Amniotic epithelial cell (primary cell): ENCODE measurements around the gene UGT1A6.

Experiments
- DNase-seq: peaks from one replicate; pipeline ENCODE4 v3.0.0-alpha.2; 2010; ENCODE audit warnings: low read depth

UGT1A6 gene

GRCh38 chr2:233802132-233802815 lies 109.6 kb downstream of the UGT1A6 start:
- no peak for DNase-seq

- no peak for DNase-seq
Measured at GRCh38 chr2:233803292-233803911, 110.7 kb downstream of the UGT1A6 start.

- DNase-seq, result no peak
Measured at GRCh38 chr2:233803994-233804393, 111.3 kb downstream of the UGT1A6 start.

GRCh38 chr2:233807215-233807865 lies 114.7 kb downstream of the UGT1A6 start:
- no peak for DNase-seq

GRCh38 chr2:233807966-233808935 lies 115.6 kb downstream of the UGT1A6 start:
- DNase-seq, result no peak

GRCh38 chr2:233810385-233810784 lies 117.7 kb downstream of the UGT1A6 start:
- no peak for DNase-seq

GRCh38 chr2:233811087-233811486 lies 118.4 kb downstream of the UGT1A6 start:
- no peak for DNase-seq

GRCh38 chr2:233811732-233812131 lies 119.0 kb downstream of the UGT1A6 start:
- no peak for DNase-seq

GRCh38 chr2:233813236-233814055 lies 120.8 kb downstream of the UGT1A6 start:
- DNase-seq, result no peak

- DNase-seq, result no peak
Measured at GRCh38 chr2:233814056-233814835, 121.6 kb downstream of the UGT1A6 start.

- no peak for DNase-seq
Measured at GRCh38 chr2:233815861-233816260, 123.2 kb downstream of the UGT1A6 start.

- no peak for DNase-seq
Measured at GRCh38 chr2:233816334-233816733, 123.6 kb downstream of the UGT1A6 start.

GRCh38 chr2:233816771-233817170 lies 124.1 kb downstream of the UGT1A6 start:
- no peak for DNase-seq

GRCh38 chr2:233817361-233817911 lies 124.7 kb downstream of the UGT1A6 start:
- DNase-seq, result no peak

GRCh38 chr2:233817995-233818638 lies 125.4 kb downstream of the UGT1A6 start:
- DNase-seq, result no peak

- DNase-seq, result no peak
Measured at GRCh38 chr2:233818639-233819621, 126.2 kb downstream of the UGT1A6 start.

GRCh38 chr2:233819884-233820773 lies 127.4 kb downstream of the UGT1A6 start:
- DNase-seq, result no peak

- no peak for DNase-seq
Measured at GRCh38 chr2:233820774-233821105, 128.1 kb downstream of the UGT1A6 start.
